ENCODE results near the gene AFMID. TPM values are rescaled to one million over a fixed set of nuclear protein-coding genes. Genes with fewer than 3 reads are reported as not detected.

The AFMID gene
- total and polyA plus RNA-seq, 2 of the 8 experiments (the other 6 are each of a cell fraction or from before 2014, with no cell fraction given): 49.0 to 53.0 TPM

DNA sequence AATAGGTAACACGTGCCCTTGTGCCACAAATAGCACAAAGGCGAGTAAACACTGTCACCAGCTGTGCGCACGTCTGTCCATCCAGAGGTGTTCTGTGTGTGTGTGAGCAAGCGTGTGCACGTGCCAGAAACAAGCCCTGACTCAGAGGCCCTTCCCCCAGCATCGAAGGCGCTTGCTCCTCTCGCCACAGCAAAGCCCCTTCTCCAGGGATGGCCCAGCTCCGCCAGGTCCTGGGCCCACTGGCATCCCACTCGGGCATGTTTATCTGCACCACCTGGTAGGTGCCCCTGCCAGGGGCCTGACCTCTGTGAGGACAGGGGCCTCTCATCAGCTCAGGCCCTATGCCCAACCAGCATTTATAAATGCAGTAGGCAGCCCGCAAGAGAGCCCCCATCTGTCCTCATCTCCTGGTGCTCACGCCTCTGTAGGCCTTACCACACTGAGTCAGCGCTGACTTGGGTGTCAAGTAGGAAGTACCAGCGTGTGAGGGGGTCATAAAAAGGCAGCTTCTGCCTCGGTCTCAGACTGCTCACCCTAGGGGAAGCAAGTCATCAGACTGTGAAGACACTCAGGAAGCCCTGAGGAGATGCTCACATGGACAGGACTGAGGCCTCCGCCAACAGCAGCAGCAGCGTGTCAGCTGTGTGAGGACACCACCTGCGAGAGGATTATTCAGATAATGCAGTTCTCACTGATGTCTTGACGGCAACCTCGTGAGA, 55.0 kb downstream of the AFMID start:
- H3K9ac ChIP-seq (replicated peaks in 1 of 4; ENCODE audit: extremely low read depth in 1 of 4, low read depth in 3 of 4, low read length in 3 of 4): no peak overlapping the region
- H3K4me2 ChIP-seq (ENCODE audit: insufficient read depth in 1 of 2, low read depth in 2 of 2, low read length in 2 of 2): no peak overlapping the region
- no peak overlapping the region for H3K27ac ChIP-seq (ENCODE audit: low read depth, low read length)
- no peak overlapping the region for H2BK5ac ChIP-seq (ENCODE audit: low read depth, low read length)
- H4K20me1 ChIP-seq (replicated peaks in 1 of 2; ENCODE audit: control insufficient read depth in 1 of 2, insufficient read depth in 2 of 2, low read length in 2 of 2): no peaks in the 10 kb centered on the region
- no peak overlapping the region for H2BK120ac ChIP-seq (replicated peaks; ENCODE audit: low read depth, low read length)
- 87% methylated on average over 20 of the region's 21 CpGs; no CpG with 5 or more reads in 1 of the 2 experiments for WGBS, 2 experiments (ENCODE audit: extremely low coverage in 1 of 2, insufficient coverage in 1 of 2, insufficient read length in 1 of 2, insufficient replicate concordance in 2 of 2, low coverage in 1 of 2, low lambda C conversion rate in 2 of 2, missing lambda C conversion rate in 1 of 2)
- no peak for TF ChIP-seq EGR1 (IDR thresholded peaks at IDR 0.05; ENCODE audit: borderline replicate concordance, low read depth, low read length)
- TF ChIP-seq YY1 (IDR thresholded peaks at IDR 0.05; ENCODE audit: low read depth, low read length): no peak
- no peak for TF ChIP-seq TEAD4 (IDR thresholded peaks at IDR 0.05; ENCODE audit: low read depth, low read length)
- no peak overlapping the region for H2AFZ ChIP-seq (ENCODE audit: low read length)
- no peak overlapping the region for H4K8ac ChIP-seq (ENCODE audit: extremely low read depth, insufficient read depth, low read length)
- no peaks in the 10 kb centered on the region; the same call in 1 of the 2 replicates for H3K79me1 ChIP-seq (ENCODE audit: low read depth, low read length)
- peaks cover 0 to 3% (median 0%) of the 10 kb centered on the region in 4 experiments; a peak in 2 of 7 replicates for H3K4me1 ChIP-seq (replicated peaks in 1 of 4; ENCODE audit: control insufficient read depth in 3 of 4, insufficient read depth in 4 of 4, low read length in 3 of 4)
- H3K14ac ChIP-seq (ENCODE audit: insufficient read length): no peak overlapping the region
- no peak overlapping the region for H2BK12ac ChIP-seq (ENCODE audit: low read depth, low read length)
- no peak overlapping the region for H3K23ac ChIP-seq (ENCODE audit: insufficient read length)
- FAIRE-seq (no peak), DNase-seq (ENCODE audit: low read depth in 1 of 2, low spot score in 2 of 2) (no peak)
- H3K9me3 ChIP-seq (ENCODE audit: insufficient read depth in 2 of 2, low read depth in 1 of 2, low read length in 1 of 2): no peaks in the 10 kb centered on the region
- no peak overlapping the region for H3K18ac ChIP-seq (ENCODE audit: extremely low read depth, low read length)
- no peak overlapping the region for H4K5ac ChIP-seq (ENCODE audit: insufficient read length, low read depth, low read length)
- H3K4ac ChIP-seq (replicated peaks; ENCODE audit: insufficient read length, low read depth, low read length): no peak overlapping the region
- H4K91ac ChIP-seq (replicated peaks; ENCODE audit: insufficient read length, low read length): no peak overlapping the region
- H3K36me3 ChIP-seq (ENCODE audit: control insufficient read depth in 2 of 4, insufficient read depth in 4 of 4, low read length in 3 of 4): no peaks in the 10 kb centered on the region
- no peak overlapping the region for H2BK20ac ChIP-seq (ENCODE audit: low read length)
- no peak overlapping the region; the same call in 1 of the 2 replicates for H2AK5ac ChIP-seq (ENCODE audit: low read depth, low read length)
- POLR2A ChIA-PET (ENCODE audit: partially characterized antibody): interaction anchor here (0.9 to 1.9 kb wide), 3 partner anchors 23 to 70 kb away, joined by 3 to 4 read pairs (median 3); no protein-coding TSS in a partner anchor
- no peaks in the 10 kb centered on the region for H3K27me3 ChIP-seq (replicated peaks in 1 of 4; ENCODE audit: control insufficient read depth in 3 of 4, extremely low read depth in 1 of 4, insufficient read depth in 3 of 4, low read length in 3 of 4)
- no peaks in the 10 kb centered on the region for H3K79me2 ChIP-seq (ENCODE audit: control insufficient read depth in 1 of 2, insufficient read depth in 2 of 2, low read length in 2 of 2)
- CTCF ChIA-PET (ENCODE audit: partially characterized antibody): interaction anchor here (0.6 to 1.5 kb wide), 4 partner anchors 9 to 1528 kb away, joined by 3 to 12 read pairs (median 3); no protein-coding TSS in a partner anchor
- no peak overlapping the region for H3K4me3 ChIP-seq (ENCODE audit: extremely low read depth in 1 of 4, insufficient read depth in 2 of 4, low read depth in 3 of 4, low read length in 4 of 4)
- H2BK15ac ChIP-seq (ENCODE audit: low read length): peak overlapping the region; percentile 53; the same call in 1 of the 2 replicates
- no peaks in the 10 kb centered on the region; the same call in 1 of the 2 replicates for H3K23me2 ChIP-seq (ENCODE audit: low read depth, low read length)
- no peak overlapping the region for H3K56ac ChIP-seq (replicated peaks; ENCODE audit: insufficient read length, low read depth, low read length)

Measured in H1 (cell line).